ENCODE measurements around the gene RTL10. TPM values are rescaled to one million over a fixed set of nuclear protein-coding genes. Genes with fewer than 3 reads are reported as not detected.

Gene RTL10
- total and polyA plus RNA-seq, 2 of the 8 experiments (the other 6 are each of a cell fraction or from before 2014, with no cell fraction given): 11.5 to 18.8 TPM

DNA sequence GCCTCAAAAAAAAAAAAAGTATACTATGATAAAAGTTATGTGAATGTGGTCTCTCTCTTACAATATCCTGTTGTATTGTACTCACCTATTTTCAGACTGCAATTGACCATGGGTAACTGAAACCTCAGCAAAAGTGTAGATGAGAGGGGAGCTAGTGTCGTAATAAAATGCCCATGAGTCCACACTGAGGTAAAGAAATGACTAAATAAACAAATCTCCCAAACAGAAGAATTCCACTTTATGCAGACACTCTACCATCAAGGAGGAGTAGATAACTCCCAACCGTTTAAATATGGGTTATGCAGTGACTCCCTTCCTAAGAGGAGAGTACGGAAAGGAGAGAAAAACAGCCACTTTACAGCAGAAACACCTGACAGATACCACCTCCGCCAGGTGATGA lies 14.6 kb downstream of the RTL10 start:
- ChIA-PET CTCF (ENCODE audit: partially characterized antibody) (interaction anchor here (0.7 to 1.1 kb wide), 3 partner anchors 19 to 110 kb away, joined by 3 to 4 read pairs (median 4); no protein-coding TSS in a partner anchor), POLR2A (ENCODE audit: partially characterized antibody) (no interaction called here)
- Histone ChIP-seq H3K79me2 (ENCODE audit: control insufficient read depth in 1 of 2, insufficient read depth in 2 of 2, low read length in 2 of 2) (no peaks in the 10 kb centered on the region; a peak in 1 of 4 replicates), H3K36me3 (ENCODE audit: control insufficient read depth in 2 of 4, insufficient read depth in 4 of 4, low read length in 3 of 4) (no peaks in the 10 kb centered on the region), H3K9ac (replicated peaks in 1 of 4; ENCODE audit: extremely low read depth in 1 of 4, low read depth in 3 of 4, low read length in 3 of 4) (no peak overlapping the region), H2AK5ac (ENCODE audit: low read depth, low read length) (no peak overlapping the region), H4K5ac (ENCODE audit: insufficient read length, low read depth, low read length) (no peak overlapping the region), H3K18ac (ENCODE audit: extremely low read depth, low read length) (no peak overlapping the region), H3K27me3 (replicated peaks in 1 of 4; ENCODE audit: control insufficient read depth in 3 of 4, extremely low read depth in 1 of 4, insufficient read depth in 3 of 4, low read length in 3 of 4) (no peaks in the 10 kb centered on the region), H4K8ac (ENCODE audit: extremely low read depth, insufficient read depth, low read length) (no peak overlapping the region), H3K23me2 (ENCODE audit: low read depth, low read length) (no peaks in the 10 kb centered on the region), H4K20me1 (replicated peaks in 1 of 2; ENCODE audit: control insufficient read depth in 1 of 2, insufficient read depth in 2 of 2, low read length in 2 of 2) (peaks cover 8 to 12% of the 10 kb centered on the region in 2 experiments), H2BK15ac (ENCODE audit: low read length) (no peak overlapping the region), H3K23ac (ENCODE audit: insufficient read length) (no peak overlapping the region), H3K9me3 (ENCODE audit: insufficient read depth in 2 of 2, low read depth in 1 of 2, low read length in 1 of 2) (no peaks in the 10 kb centered on the region), H3K79me1 (ENCODE audit: low read depth, low read length) (no peaks in the 10 kb centered on the region; the same call in 1 of the 2 replicates), H4K91ac (replicated peaks; ENCODE audit: insufficient read length, low read length) (no peak overlapping the region), H3K14ac (ENCODE audit: insufficient read length) (no peak overlapping the region), H2BK5ac (ENCODE audit: low read depth, low read length) (no peak overlapping the region), H3K4me3 (ENCODE audit: extremely low read depth in 1 of 4, insufficient read depth in 2 of 4, low read depth in 3 of 4, low read length in 4 of 4) (no peak overlapping the region), H2BK120ac (replicated peaks; ENCODE audit: low read depth, low read length) (no peak overlapping the region), H3K4ac (replicated peaks; ENCODE audit: insufficient read length, low read depth, low read length) (no peak overlapping the region), H3K27ac (ENCODE audit: low read depth, low read length) (no peak overlapping the region), H2BK20ac (ENCODE audit: low read length) (no peak overlapping the region), H2BK12ac (ENCODE audit: low read depth, low read length) (no peak overlapping the region), H3K4me1 (replicated peaks in 1 of 4; ENCODE audit: control insufficient read depth in 3 of 4, insufficient read depth in 4 of 4, low read length in 3 of 4) (no peaks in the 10 kb centered on the region; a peak in 3 of 7 replicates), H3K4me2 (ENCODE audit: insufficient read depth in 1 of 2, low read depth in 2 of 2, low read length in 2 of 2) (no peak overlapping the region), H3K56ac (replicated peaks; ENCODE audit: insufficient read length, low read depth, low read length) (no peak overlapping the region), H2AFZ (ENCODE audit: low read length) (no peak overlapping the region)
- FAIRE-seq (no peak), DNase-seq (ENCODE audit: low read depth in 1 of 2, low spot score in 2 of 2) (no peak)
- WGBS, 2 experiments (ENCODE audit: extremely low coverage in 1 of 2, insufficient coverage in 1 of 2, insufficient read length in 1 of 2, insufficient replicate concordance in 2 of 2, low coverage in 1 of 2, low lambda C conversion rate in 2 of 2, missing lambda C conversion rate in 1 of 2): 89% methylated on average over 4 of the region's 4 CpGs; no CpG with 5 or more reads in 1 of the 2 experiments
